Motor neuron (in vitro differentiated cells): ENCODE data around the gene EFCAB13. TPM values are rescaled to one million over a fixed set of nuclear protein-coding genes. Genes with fewer than 3 reads are reported as not detected.

Source experiments
- ATAC-seq, 8 experiments: fragments of 200-7000 bp; cut with Tn5 transposase; replicated peaks in 6 of 8; 2 replicates each; pipeline ENCODE4 v1.8.0; 2021; ENCODE audit warnings: mild to moderate bottlenecking in 8 of 8, moderate library complexity in 8 of 8
- H3K27ac ChIP-seq, 2 donors: fragments of 250-450 bp; sonication (Bioruptor Pico); 2 replicates each; pipeline ENCODE4 v1.9.0; 2021; ENCODE audit warnings: antibody characterized with exemption in 2 of 2, mild to moderate bottlenecking in 2 of 2, moderate library complexity in 1 of 2
- H3K4me1 ChIP-seq, 2 donors: fragments of 250-450 bp; sonication (Bioruptor Pico); replicated peaks in 1 of 2; 2 replicates each; pipeline ENCODE4 v1.6.1; 2021; ENCODE audit warnings: antibody characterized with exemption in 2 of 2, mild to moderate bottlenecking in 2 of 2, moderate library complexity in 1 of 2
- H3K4me3 ChIP-seq, 5 donors: fragments of 250-450 bp; sonication (Bioruptor Pico); 2 replicates each; pipeline ENCODE4 v1.9.0; 2021; ENCODE audit warnings: antibody characterized with exemption in 5 of 5, mild to moderate bottlenecking in 5 of 5, moderate library complexity in 4 of 5
- WGBS, 10 experiments: fragments of 450-650 bp; shearing (Covaris generic); methylation state at CpG; one replicate each; pipeline ENCODE4 v1.0.0; 2022; 5-methylcytosine and 5-hydroxymethylcytosine counted together
- in situ Hi-C, 9 experiments: fragments of 400-800 bp; cut with MboI; loops; one replicate each; pipeline ENCODE4 v1.15.0; 2021; ENCODE audit warnings: low sequenced_read_pairs in 9 of 9, low pct_unique_long_range_greater_than_20kb in 2 of 9; ENCODE audit not compliant: unreplicated experiment in 9 of 9
- total RNA-seq, 8 experiments: library from RNA; unstranded; fragments of 300-600 nt; gene quantifications; 2 replicates each; pipeline versions ENCODE4 v1.2.3 to v1.2.4, GENCODE V29; 2022

The EFCAB13 gene
- total RNA-seq, 8 experiments from 2014 or later, result 1.3 to 6.9 (median 3.0) TPM

DNA sequence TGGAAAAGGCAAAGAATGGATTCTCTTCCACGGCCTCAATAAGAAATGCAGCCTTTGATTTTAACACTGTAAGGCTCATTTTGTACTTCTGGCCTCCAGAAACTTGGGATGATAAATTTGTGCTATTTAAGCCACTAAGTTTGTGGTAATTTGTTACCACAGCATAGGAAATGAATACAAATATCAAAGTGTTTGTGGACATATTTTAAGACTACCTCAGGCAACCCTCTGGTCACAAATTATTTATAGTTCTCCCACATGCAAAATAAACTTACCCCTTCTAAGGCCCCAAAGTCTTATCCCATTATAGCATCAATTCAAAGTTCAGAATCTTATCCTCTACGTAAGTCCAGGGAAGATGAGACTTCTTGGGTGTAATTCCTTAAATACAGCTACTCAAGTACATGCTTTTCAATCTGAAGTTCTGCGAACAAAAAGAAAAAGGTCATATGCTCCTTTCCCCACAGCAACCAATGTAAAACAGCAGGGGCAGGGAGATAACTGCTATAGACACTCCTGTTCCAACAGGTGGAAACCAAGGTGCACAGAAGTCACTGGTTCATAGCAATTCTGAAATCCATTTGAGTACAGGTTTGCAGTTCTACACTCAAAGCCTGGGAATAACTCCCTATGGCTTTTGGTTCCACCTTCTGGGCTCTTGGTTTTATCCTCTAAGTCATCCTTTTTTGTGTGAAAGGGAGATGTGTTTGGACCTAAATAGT, 5.4 kb upstream of the EFCAB13 start:
- WGBS, 10 experiments, result 67 to 100% (median 83%) methylated on average over 1 to 3 of the region's 3 CpGs; no CpG with 5 or more reads in 2 of the 10 experiments
- no peak for ATAC-seq
- H3K4me3 ChIP-seq, result no peak overlapping the region
- in situ Hi-C loops, result loop anchor here in 2 of 9 experiments (10.0 to 25.0 kb wide), 2 partner anchors 84 to 106 kb away; partner anchors contain the start of gene MYL4 (in 1 of the 2)
- peaks cover 0 to 3% of the 10 kb centered on the region in 2 donors for H3K4me1 ChIP-seq
- no peak overlapping the region for H3K27ac ChIP-seq

DNA sequence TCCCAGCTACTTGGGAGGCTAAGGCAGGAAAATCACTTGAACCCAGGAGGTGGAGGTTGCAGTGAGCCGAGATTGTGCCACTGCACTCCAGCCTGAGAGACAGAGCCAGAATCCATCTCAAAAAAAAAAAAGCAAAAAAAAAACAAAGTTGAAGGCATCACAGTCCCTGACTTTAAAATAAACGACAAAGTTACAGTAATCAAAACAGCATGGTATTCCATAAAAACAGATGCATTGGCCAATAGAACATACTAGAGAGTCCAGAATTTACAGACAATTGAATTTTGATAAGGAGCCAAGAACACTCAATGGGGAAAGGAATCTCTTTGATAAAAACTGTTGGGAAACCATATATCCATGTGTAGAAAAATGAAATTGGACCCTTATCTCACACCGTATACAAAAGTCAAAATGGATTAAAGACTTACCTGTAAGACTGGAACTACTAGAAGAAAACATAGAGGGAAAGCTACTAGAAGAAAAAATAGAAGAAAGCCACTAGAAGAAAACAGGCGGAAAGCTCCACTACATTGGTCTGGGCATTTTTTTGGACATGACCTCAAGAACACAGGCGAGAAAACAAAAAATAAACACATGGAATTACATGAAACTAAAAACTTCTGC, 2.8 kb upstream of the EFCAB13 start:
- Histone ChIP-seq H3K4me1 (no peaks in the 10 kb centered on the region), H3K27ac (no peak overlapping the region), H3K4me3 (no peak overlapping the region)
- in situ Hi-C loops, result loop anchor here in 1 of 9 experiments (25.0 kb wide), 1 partner anchor 109 kb away; the partner anchor contains the start of gene MYL4
- 51 to 86% (median 75%) methylated on average over 3 to 5 of the region's 5 CpGs for WGBS, 10 experiments
- ATAC-seq, result no peak

DNA sequence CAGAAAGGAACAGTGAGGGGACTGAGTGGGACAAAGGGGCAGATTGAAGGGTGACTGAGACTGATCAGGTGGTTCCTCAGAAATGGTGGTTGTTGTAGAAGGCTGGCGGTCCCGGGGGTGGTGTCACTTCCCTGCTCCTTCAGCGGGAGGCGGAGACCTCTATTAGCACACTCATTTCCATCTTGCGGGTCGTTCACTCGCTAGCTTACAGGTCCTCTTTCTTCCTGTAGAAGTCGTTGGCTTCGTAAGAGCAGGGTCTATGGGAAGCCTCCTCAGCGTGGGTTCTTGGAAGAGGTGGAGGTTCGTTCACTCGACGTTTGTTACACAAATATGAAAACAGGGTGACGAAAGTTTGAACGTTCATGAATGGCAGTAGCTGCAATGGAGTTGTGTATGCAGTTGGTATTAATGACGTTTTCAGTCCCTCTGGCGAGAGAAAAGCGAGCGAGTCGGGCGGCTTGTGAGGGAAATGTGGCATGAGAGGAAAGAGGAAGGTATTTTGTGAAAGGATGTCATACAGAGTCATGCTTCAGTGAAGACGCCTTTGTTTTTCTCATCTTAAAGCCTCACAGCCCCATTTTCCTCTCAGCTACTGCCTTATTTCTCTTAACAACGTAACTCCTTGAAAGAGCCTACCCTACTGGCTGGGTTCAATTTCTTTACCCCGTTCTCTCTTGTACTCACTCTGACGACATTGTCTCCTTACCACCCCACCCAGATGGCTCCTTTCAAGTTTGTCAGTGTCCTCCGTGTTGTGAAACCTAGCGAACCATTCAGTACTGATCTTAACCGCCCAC, 667 bp downstream of the EFCAB13 start:
- 0 to 96% (median 50%) methylated on average over 2 to 16 of the region's 28 CpGs; no CpG with 5 or more reads in 3 of the 10 experiments for WGBS, 10 experiments
- in situ Hi-C loops, result loop anchor here in 1 of 9 experiments (25.0 kb wide), 1 partner anchor 112 kb away; the partner anchor contains the start of gene MYL4
- ATAC-seq, result peak in 5 of 8 experiments; percentile 45 to 64 (median 59)
- H3K4me1 ChIP-seq, result no peaks in the 10 kb centered on the region
- peak overlapping the region; percentile 39 to 48 (median 41) for H3K4me3 ChIP-seq
- peak overlapping the region; percentile 39 to 53 for H3K27ac ChIP-seq

DNA sequence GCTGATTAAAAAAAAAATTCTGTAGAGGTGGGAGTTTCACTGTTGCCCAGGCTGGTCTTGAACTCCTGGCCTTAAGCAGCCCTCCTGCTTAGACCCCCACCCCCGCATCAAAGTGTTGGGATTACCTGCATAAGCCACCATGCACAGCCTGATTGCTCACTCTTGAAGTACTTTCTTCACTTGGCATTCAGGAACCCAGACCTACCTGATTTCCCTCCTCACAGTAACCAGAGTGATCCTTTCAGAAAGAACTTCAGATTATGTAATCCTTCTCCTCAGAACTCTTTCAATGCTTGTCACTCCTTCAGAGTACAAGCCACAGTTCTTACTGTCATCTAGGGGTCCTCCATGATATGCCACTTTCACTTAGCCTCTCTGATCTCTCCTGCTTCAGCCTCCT, 1.4 kb downstream of the EFCAB13 start:
- H3K4me3 ChIP-seq, result no peak overlapping the region
- no peaks in the 10 kb centered on the region for H3K4me1 ChIP-seq
- WGBS, 10 experiments, result 60 to 100% (median 83%) methylated on average over 1 of the region's 1 CpG; no CpG with 5 or more reads in 7 of the 10 experiments
- ATAC-seq, result no peak
- H3K27ac ChIP-seq, result no peak overlapping the region
- in situ Hi-C loops, result no loop called here

DNA sequence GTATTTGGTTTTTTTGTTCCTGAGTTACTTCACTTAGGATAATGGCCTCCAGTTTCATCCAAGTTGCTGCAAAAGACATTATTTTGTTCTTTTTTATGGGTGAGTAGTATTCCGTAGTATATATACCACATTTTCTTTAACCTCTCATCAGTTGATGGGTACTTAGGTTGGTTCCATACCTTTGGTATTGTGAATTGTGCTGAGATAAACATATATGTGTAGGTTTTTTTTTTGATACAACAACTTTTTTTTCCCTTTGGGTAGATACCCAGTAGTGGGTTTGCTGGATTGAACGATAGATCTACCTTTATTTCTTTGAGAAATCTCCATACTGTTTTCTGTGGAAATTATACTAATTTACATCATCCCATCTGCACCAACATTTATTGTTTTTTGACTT, 6.8 kb downstream of the EFCAB13 start:
- Histone ChIP-seq H3K4me1 (no peaks in the 10 kb centered on the region), H3K27ac (no peak overlapping the region), H3K4me3 (no peak overlapping the region)
- WGBS, 10 experiments, result 75 to 100% (median 98%) methylated on average over 1 to 2 of the region's 2 CpGs; no CpG with 5 or more reads in 2 of the 10 experiments
- in situ Hi-C loops, result no loop called here
- no peak for ATAC-seq

DNA sequence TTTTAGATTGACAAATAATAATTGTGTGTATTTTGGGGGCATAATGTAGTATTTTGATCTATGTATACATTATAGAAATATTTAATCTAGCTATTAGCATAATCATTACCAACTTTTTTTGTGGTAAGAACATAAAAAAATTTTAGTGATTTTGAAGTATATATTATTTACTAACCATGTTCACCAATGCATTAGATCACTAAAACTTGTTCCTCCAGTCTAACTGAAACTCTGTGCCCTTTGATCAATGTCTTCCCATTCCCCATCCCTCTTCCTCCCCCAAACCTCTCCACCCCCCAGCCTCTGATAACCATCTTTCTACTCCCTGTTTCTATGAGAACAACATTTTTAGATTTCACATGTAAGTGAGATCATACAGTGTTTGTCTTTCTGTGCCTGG, 8.5 kb downstream of the EFCAB13 start:
- in situ Hi-C loops, result no loop called here
- Histone ChIP-seq H3K27ac (no peak overlapping the region), H3K4me3 (no peak overlapping the region), H3K4me1 (no peaks in the 10 kb centered on the region)
- no peak for ATAC-seq

DNA sequence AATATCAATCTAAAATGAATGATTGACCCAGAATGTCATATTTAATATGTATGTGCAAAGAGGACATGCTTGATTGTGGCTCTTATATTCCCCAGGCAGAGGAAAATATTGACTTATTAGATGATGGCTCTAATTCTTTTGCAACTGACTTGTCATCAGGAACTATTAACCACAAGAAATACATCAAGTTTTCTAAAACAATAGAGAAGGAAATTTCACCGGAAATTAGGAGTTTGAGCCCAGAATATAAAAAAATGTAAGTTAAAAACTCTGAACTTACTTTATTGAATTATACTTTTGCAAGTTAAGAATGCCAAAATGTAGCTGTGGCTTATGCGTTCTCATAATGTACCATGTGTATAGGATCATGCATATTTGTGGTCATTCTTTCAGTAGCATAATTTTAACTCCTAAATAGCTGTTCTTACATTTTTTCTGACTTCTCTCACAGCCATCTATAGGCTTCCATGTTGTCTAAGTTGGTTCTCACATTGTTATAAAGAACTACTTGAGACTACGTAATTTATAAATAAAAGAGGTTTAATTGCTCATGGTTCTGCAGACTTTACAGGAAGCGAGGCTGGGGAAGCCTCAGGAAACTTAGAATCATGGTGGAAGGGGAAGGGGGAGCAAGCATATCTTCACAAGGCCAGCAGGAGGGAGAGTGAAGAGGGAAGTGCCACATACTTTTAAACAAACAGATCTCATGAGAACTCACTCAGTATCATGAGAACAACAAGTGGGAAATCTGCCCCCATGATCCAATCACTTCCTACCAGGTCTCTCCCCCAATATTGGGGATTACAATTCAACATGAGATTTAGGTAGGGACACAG, 11.6 kb downstream of the EFCAB13 start:
- H3K4me3 ChIP-seq, result no peak overlapping the region
- in situ Hi-C loops, result no loop called here
- H3K27ac ChIP-seq, result no peak overlapping the region
- no peak for ATAC-seq
- 31 to 100% (median 90%) methylated on average over 2 to 4 of the region's 4 CpGs for WGBS, 10 experiments
- no peaks in the 10 kb centered on the region for H3K4me1 ChIP-seq

DNA sequence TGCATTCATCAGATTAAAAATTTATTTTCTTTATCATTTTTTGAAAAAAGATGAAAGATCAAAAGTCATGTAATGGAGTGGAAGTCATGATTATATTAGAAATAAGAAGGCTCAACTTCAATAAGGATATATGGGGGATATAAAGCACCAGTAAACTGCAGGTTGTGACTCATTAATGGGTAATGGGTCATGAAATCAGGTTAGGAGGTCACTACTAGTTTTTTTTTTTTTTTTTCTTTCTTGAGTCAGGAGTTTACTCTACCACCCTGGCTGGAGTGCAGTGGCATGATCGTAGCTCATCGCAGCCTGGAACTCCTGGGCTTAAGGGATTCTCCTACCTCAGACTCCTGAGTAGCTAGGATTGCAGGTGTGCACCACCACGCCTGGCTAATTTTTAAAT, 14.3 kb downstream of the EFCAB13 start:
- Histone ChIP-seq H3K4me3 (no peak overlapping the region), H3K27ac (no peak overlapping the region), H3K4me1 (no peaks in the 10 kb centered on the region)
- in situ Hi-C loops, result no loop called here
- ATAC-seq, result no peak
- 67 to 100% (median 91%) methylated on average over 1 to 3 of the region's 3 CpGs; no CpG with 5 or more reads in 4 of the 10 experiments for WGBS, 10 experiments

DNA sequence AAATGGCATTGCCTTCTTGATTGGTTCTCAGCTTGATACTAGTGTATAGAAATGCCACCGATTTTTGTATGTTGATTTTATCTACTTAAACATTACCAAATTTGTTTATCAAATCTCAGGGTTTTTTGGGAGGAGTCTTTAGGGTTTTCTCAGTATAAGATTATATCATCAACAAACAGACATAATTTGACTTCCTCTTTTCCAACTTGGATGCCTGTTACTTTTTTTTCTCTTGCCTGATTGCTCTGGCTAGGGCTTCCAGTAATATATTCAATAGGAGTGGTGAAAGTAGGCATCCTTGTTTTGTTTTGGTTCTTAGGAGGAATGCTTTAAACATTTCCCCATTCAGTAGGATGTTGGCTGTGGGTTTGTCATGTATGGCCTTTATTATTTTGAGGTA, 29.1 kb downstream of the EFCAB13 start:
- in situ Hi-C loops, result no loop called here
- no peak overlapping the region for H3K27ac ChIP-seq
- no peak overlapping the region for H3K4me3 ChIP-seq
- 25 to 100% (median 94%) methylated on average over 1 of the region's 1 CpG; no CpG with 5 or more reads in 1 of the 10 experiments for WGBS, 10 experiments
- ATAC-seq, result no peak
- no peaks in the 10 kb centered on the region for H3K4me1 ChIP-seq

DNA sequence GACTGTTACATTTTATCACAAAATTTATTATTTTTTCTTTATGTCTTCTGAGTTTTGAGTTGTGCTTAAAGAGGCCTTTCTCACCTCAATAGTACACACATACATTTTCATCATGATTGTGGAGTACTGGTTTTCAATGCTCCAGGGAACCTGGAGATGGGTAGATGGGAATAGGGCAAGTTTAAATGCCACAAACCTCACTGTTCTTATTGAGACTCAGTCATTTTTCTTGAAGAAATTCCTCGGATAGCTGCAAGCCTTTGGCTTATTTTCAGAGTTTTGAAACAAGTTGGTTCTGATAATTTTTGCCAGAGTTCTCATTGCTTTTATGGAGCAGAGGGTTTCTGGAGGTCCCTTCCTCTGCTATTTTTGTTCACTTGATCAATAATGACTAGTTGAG, 34.9 kb downstream of the EFCAB13 start:
- ATAC-seq, result no peak
- in situ Hi-C loops, result no loop called here
- H3K27ac ChIP-seq, result no peak overlapping the region
- H3K4me3 ChIP-seq, result no peak overlapping the region
- H3K4me1 ChIP-seq, result no peaks in the 10 kb centered on the region
- 67 to 83% (median 67%) methylated on average over 1 of the region's 1 CpG; no CpG with 5 or more reads in 7 of the 10 experiments for WGBS, 10 experiments

DNA sequence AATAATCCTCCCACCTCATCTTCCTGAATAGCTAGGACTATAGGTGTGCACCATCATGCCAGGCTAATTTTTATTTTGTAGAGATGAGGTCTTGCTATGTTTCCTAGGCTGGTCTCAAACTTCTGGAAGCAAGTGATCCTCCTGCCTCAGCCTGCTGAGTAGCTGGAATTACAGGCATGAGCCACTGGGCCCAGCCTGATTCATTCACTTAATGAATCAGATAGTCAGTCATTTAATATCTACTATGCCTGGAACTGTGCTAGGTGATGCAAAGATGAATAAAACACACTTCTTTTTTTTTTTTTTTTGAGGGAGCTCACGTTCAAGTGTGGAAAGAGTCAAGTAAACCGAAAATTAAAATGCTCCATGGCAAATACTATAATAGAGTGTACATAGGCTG, 39.4 kb downstream of the EFCAB13 start:
- in situ Hi-C loops, result no loop called here
- Histone ChIP-seq H3K4me1 (no peaks in the 10 kb centered on the region), H3K27ac (no peak overlapping the region), H3K4me3 (no peak overlapping the region)
- ATAC-seq, result no peak
- WGBS, 10 experiments, result 20 to 100% (median 65%) methylated on average over 1 to 2 of the region's 2 CpGs; no CpG with 5 or more reads in 2 of the 10 experiments

DNA sequence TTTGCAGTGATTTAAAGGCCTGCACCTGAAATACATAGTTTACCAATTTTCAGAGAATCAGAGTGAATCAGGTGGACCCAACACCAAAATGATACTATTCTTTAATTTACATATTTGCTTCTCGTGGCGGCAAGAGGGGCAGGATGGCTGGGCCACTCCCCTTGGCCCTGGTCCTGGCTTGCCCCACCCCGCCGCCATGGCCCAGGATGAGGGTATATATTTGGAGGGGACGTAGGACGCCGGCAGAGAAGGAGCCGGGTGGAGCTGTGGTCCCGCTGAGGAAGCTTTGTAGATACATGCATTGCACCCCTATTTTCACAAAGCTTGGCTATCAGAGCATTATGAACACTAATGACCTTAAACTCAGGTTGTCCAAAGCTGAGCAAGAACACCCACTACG, 43.5 kb downstream of the EFCAB13 start:
- in situ Hi-C loops, result no loop called here
- Histone ChIP-seq H3K4me1 (no peaks in the 10 kb centered on the region), H3K4me3 (no peak overlapping the region), H3K27ac (no peak overlapping the region)
- ATAC-seq, result no peak
- WGBS, 10 experiments, result 40 to 90% (median 76%) methylated on average over 1 to 6 of the region's 10 CpGs; no CpG with 5 or more reads in 4 of the 10 experiments
